GM21619 (cell line): ENCODE data around the gene FTO.

Source experiments
- ATAC-seq: cut with Tn5 transposase; IDR thresholded peaks from one replicate; pipeline ENCODE4 v1.9.1; 2021; ENCODE audit not compliant: unreplicated experiment

FTO gene

GRCh38 chr16:53752560-53752959, 48.6 kb downstream of the FTO start:
- ATAC-seq: no peak

- ATAC-seq: no peak
Measured at GRCh38 chr16:53753431-53753830, 49.5 kb downstream of the FTO start.

GRCh38 chr16:53755026-53755910, 51.3 kb downstream of the FTO start:
- no peak for ATAC-seq

- ATAC-seq: no peak
Measured at GRCh38 chr16:53756275-53756996, 52.5 kb downstream of the FTO start.

GRCh38 chr16:53757971-53758609, 54.1 kb downstream of the FTO start:
- no peak for ATAC-seq

GRCh38 chr16:53761962-53762703, 58.2 kb downstream of the FTO start:
- peak; percentile 51 for ATAC-seq

- ATAC-seq: no peak
Measured at GRCh38 chr16:53766304-53767016, 62.5 kb downstream of the FTO start.

GRCh38 chr16:53768167-53768566, 64.2 kb downstream of the FTO start:
- ATAC-seq: no peak

- no peak for ATAC-seq
Measured at GRCh38 chr16:53768593-53768992, 64.6 kb downstream of the FTO start.

- no peak for ATAC-seq
Measured at GRCh38 chr16:53769185-53769584, 65.2 kb downstream of the FTO start.

GRCh38 chr16:53769787-53770186, 65.8 kb downstream of the FTO start:
- ATAC-seq: no peak

- ATAC-seq: no peak
Measured at GRCh38 chr16:53770641-53771040, 66.7 kb downstream of the FTO start.

GRCh38 chr16:53771655-53772497, 67.9 kb downstream of the FTO start:
- no peak for ATAC-seq

GRCh38 chr16:53773150-53773846, 69.3 kb downstream of the FTO start:
- peak; percentile 48 for ATAC-seq

GRCh38 chr16:53773881-53774280, 69.9 kb downstream of the FTO start:
- no peak for ATAC-seq

- ATAC-seq: no peak
Measured at GRCh38 chr16:53775106-53775820, 71.3 kb downstream of the FTO start.

- no peak for ATAC-seq
Measured at GRCh38 chr16:53775821-53776431, 72.0 kb downstream of the FTO start.

GRCh38 chr16:53779186-53779585, 75.2 kb downstream of the FTO start:
- ATAC-seq: no peak
